ENCODE data around the gene UPK2. TPM values are rescaled to one million over a fixed set of nuclear protein-coding genes. Genes with fewer than 3 reads are reported as not detected.

The UPK2 gene
- total and polyA plus RNA-seq, 2 of the 13 experiments (the other 11 are each of a cell fraction or from before 2014, with no cell fraction given), result not detected

DNA sequence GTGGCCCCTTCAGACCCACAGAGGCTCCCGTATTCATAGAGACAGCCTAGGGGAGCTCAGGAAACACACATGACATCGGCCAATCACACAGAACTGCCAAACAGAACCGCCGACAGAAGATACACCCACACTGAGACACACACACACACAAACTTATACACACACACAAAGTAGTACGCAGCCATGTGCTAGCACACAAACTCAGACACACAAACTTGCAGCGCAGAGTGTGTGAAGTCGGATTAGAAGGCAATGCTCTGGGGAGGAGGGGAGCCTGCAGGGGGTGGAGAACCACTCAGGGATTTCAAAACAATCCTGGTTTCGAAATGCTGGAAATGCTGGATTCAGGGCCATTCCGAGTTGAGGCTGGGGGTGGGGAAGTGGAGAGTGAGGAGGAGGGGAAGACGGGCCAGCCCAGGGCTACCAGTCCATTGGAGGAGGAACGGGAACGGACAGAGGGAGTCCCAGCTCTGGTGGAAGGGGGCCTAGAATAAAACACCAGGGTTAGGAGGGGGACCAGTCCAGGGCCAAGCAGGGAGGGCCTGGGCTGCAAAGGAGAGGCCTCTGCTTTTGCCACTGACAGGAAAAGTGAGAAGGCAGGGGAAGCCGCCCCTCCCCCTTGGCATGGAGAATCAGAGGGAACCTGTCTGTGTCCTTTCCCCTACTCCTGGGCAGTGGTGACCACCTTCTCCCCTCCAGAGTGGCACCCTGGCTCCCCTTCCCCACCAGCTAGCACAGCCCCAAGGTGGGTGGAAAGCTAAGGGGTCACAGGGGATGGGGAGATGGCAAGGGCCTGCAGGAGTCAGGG lies 34.8 kb upstream of the UPK2 start (continued):
- TF ChIP-seq AGO1 (IDR thresholded peaks at IDR 0.05; ENCODE audit: low read depth, low read length, poor library complexity, severe bottlenecking), result no peak
- TF ChIP-seq TCF12 (IDR thresholded peaks at IDR 0.05), result no peak
- TF ChIP-seq TCF12 (CRISPR knock-in tag; IDR thresholded peaks at IDR 0.05), result peak; percentile 11; the same call in 1 of the 2 replicates
- TF ChIP-seq IKZF1 (IDR thresholded peaks at IDR 0.05), result no peak
- TF ChIP-seq GTF2F1 (IDR thresholded peaks at IDR 0.05; ENCODE audit: low read length), result no peak
- TF ChIP-seq ZNF75D (CRISPR knock-in tag; IDR thresholded peaks at IDR 0.05; ENCODE audit: borderline replicate concordance), result no peak
- TF ChIP-seq ZNF256 (CRISPR knock-in tag; conservative IDR thresholded peaks at IDR 0.05), result no peak
- no peak for TF ChIP-seq MAFF (IDR thresholded peaks at IDR 0.05; ENCODE audit: low read depth, low read length)
- peak; percentile 74 for TF ChIP-seq ZNF331 (CRISPR knock-in tag; IDR thresholded peaks at IDR 0.05)
- no peak for TF ChIP-seq MLLT10 (CRISPR knock-in tag; IDR thresholded peaks at IDR 0.05)
- TF ChIP-seq FLYWCH1 (CRISPR knock-in tag; IDR thresholded peaks at IDR 0.05), result no peak
- TF ChIP-seq TRIM22 (IDR thresholded peaks at IDR 0.05), result no peak
- TF ChIP-seq ZNF878 (CRISPR knock-in tag; IDR thresholded peaks at IDR 0.05), result no peak
- no peak; the same call in 1 of the 2 replicates for TF ChIP-seq ZSCAN21 (CRISPR knock-in tag; IDR thresholded peaks at IDR 0.05; ENCODE audit: borderline replicate concordance)
- TF ChIP-seq GMEB1 (CRISPR knock-in tag; IDR thresholded peaks at IDR 0.05; ENCODE audit: borderline replicate concordance), result no peak
- TF ChIP-seq, protein P1, sequence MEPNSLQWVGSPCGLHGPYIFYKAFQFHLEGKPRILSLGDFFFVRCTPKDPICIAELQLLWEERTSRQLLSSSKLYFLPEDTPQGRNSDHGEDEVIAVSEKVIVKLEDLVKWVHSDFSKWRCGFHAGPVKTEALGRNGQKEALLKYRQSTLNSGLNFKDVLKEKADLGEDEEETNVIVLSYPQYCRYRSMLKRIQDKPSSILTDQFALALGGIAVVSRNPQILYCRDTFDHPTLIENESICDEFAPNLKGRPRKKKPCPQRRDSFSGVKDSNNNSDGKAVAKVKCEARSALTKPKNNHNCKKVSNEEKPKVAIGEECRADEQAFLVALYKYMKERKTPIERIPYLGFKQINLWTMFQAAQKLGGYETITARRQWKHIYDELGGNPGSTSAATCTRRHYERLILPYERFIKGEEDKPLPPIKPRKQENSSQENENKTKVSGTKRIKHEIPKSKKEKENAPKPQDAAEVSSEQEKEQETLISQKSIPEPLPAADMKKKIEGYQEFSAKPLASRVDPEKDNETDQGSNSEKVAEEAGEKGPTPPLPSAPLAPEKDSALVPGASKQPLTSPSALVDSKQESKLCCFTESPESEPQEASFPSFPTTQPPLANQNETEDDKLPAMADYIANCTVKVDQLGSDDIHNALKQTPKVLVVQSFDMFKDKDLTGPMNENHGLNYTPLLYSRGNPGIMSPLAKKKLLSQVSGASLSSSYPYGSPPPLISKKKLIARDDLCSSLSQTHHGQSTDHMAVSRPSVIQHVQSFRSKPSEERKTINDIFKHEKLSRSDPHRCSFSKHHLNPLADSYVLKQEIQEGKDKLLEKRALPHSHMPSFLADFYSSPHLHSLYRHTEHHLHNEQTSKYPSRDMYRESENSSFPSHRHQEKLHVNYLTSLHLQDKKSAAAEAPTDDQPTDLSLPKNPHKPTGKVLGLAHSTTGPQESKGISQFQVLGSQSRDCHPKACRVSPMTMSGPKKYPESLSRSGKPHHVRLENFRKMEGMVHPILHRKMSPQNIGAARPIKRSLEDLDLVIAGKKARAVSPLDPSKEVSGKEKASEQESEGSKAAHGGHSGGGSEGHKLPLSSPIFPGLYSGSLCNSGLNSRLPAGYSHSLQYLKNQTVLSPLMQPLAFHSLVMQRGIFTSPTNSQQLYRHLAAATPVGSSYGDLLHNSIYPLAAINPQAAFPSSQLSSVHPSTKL (CRISPR knock-in tag; IDR thresholded peaks at IDR 0.05), result peak; percentile 85
- TF ChIP-seq DNMT1 (CRISPR knock-in tag; IDR thresholded peaks at IDR 0.05), result no peak
- TF ChIP-seq POLR2A (IDR thresholded peaks at IDR 0.05; ENCODE audit: insufficient read depth in 1 of 2, low read depth in 2 of 2, low read length in 2 of 2), result peak in 1 of 2 experiments; percentile 55; a peak in 2 of 4 replicates
- no peak for TF ChIP-seq GATA4 (IDR thresholded peaks at IDR 0.05; ENCODE audit: borderline replicate concordance, low read depth)
- peak; percentile 62; the same call in 1 of the 2 replicates for TF ChIP-seq IKZF5 (CRISPR knock-in tag; IDR thresholded peaks at IDR 0.05)
- TF ChIP-seq REPIN1 (CRISPR knock-in tag; IDR thresholded peaks at IDR 0.05; ENCODE audit: borderline replicate concordance, low read depth), result no peak; the same call in 1 of the 2 replicates

All from HepG2 (cell line).